RWPE2 (cell line): Measurements from ENCODE around the gene SEC62.

Experiments used
- ATAC-seq: fragments of 200-7000 bp; cut with Tn5 transposase; 3 replicates; pipeline ENCODE4 v1.9.1; 2021; ENCODE audit warnings: low read depth
- DNase-seq: peaks from one replicate; pipeline ENCODE4 v3.0.0-alpha.2; 2020; ENCODE audit warnings: low spot score
- H3K27ac ChIP-seq: fragments of 450-650 bp; 2 replicates; pipeline ENCODE4 v1.5.1; 2017; ENCODE audit warnings: mild to moderate bottlenecking; ENCODE audit not compliant: poor library complexity, severe bottlenecking
- H3K27me3 ChIP-seq: fragments of 250-450 bp; sonication (Bioruptor Pico); 2 replicates; pipeline ENCODE4 v1.5.1; 2021; ENCODE audit warnings: mild to moderate bottlenecking, moderate library complexity; ENCODE audit not compliant: insufficient read depth, poor library complexity, severe bottlenecking
- H3K36me3 ChIP-seq: fragments of 250-450 bp; sonication (Bioruptor Pico); 2 replicates; pipeline ENCODE4 v1.5.1; 2020; ENCODE audit warnings: low read depth, mild to moderate bottlenecking, moderate library complexity
- H3K4me1 ChIP-seq: fragments of 250-450 bp; sonication (Bioruptor Pico); 2 replicates; pipeline ENCODE4 v1.5.1; 2021; ENCODE audit warnings: mild to moderate bottlenecking, moderate library complexity; ENCODE audit not compliant: insufficient read depth, poor library complexity, severe bottlenecking
- H3K4me3 ChIP-seq: fragments of 250-450 bp; sonication (Bioruptor Pico); 2 replicates; pipeline ENCODE4 v1.5.1; 2021; ENCODE audit warnings: mild to moderate bottlenecking, moderate library complexity; ENCODE audit not compliant: severe bottlenecking
- H3K9me3 ChIP-seq: fragments of 250-450 bp; sonication (Bioruptor Pico); 2 replicates; pipeline ENCODE4 v1.5.1; 2021; ENCODE audit warnings: mild to moderate bottlenecking, moderate library complexity; ENCODE audit not compliant: severe bottlenecking
- TF ChIP-seq, protein P1 (sequence below): fragments of 450-650 bp; IDR thresholded peaks from one replicate; pipeline ENCODE4 v1.5.1; 2017; ENCODE audit warnings: mild to moderate bottlenecking, moderate library complexity; ENCODE audit not compliant: poor library complexity, severe bottlenecking

The SEC62 gene

GRCh38 chr3:169953462-169954141 lies 13.0 kb upstream of the SEC62 start:
- Histone ChIP-seq H3K27ac (no peak overlapping the region), H3K4me1 (no peaks in the 10 kb centered on the region), H3K36me3 (no peaks in the 10 kb centered on the region), H3K4me3 (no peak overlapping the region), H3K9me3 (no peaks in the 10 kb centered on the region), H3K27me3 (no peaks in the 10 kb centered on the region)
- TF ChIP-seq, protein P1, sequence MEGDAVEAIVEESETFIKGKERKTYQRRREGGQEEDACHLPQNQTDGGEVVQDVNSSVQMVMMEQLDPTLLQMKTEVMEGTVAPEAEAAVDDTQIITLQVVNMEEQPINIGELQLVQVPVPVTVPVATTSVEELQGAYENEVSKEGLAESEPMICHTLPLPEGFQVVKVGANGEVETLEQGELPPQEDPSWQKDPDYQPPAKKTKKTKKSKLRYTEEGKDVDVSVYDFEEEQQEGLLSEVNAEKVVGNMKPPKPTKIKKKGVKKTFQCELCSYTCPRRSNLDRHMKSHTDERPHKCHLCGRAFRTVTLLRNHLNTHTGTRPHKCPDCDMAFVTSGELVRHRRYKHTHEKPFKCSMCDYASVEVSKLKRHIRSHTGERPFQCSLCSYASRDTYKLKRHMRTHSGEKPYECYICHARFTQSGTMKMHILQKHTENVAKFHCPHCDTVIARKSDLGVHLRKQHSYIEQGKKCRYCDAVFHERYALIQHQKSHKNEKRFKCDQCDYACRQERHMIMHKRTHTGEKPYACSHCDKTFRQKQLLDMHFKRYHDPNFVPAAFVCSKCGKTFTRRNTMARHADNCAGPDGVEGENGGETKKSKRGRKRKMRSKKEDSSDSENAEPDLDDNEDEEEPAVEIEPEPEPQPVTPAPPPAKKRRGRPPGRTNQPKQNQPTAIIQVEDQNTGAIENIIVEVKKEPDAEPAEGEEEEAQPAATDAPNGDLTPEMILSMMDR: no peak
- DNase-seq (no peak), ATAC-seq (no peak)

DNA sequence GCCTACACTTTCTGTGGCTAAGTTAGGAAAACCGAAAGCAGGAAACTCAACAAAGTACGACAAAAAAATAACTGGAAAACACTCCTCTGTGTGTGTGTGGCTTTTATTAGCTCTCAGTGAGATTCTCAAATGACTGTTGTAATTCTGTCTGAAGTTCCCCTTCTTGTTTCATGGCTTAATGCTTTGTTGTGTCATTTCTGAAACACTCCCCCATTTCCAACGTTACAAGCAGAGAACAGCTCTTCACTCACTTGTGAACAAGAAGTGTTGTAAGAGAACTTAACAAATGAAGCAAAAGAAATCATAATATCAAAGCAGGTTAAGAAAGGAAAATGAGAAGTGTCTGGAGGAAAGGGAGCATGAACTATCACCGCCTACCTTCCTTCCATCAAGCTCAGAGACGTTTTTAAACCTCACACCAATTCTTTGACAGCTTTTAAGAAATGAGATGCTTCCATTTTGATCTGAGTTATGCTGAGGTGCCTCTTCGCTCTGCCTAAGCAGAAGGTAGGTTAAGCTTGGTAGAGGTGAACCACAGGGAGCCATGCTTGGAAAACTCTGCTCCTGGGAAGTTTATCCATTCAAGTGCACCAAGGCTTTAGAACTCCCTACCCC lies 12.4 kb upstream of the SEC62 start:
- Histone ChIP-seq H3K27ac (no peak overlapping the region), H3K4me1 (no peaks in the 10 kb centered on the region), H3K9me3 (no peaks in the 10 kb centered on the region), H3K36me3 (no peaks in the 10 kb centered on the region), H3K27me3 (no peaks in the 10 kb centered on the region), H3K4me3 (no peak overlapping the region)
- DNase-seq: no peak
- no peak for ATAC-seq
- TF ChIP-seq, protein P1: no peak

DNA sequence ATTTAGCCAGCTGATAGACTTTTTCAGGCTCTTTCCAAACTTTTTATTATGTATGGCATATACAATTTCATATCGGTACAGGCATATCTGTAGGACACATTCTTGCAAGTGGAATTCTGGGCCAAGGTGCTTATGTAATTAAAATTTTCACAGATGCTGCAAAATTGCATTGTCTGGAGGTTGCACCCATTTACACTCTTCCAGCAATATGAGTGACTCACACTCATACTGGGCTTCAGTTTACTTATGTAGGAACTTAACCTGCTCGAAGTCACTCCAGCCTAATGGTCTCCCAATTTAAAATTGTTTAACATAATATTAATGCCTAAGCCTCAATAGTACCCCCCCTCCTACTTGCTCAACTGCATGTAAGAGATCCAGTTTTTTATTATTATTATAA lies 11.2 kb upstream of the SEC62 start:
- Histone ChIP-seq H3K4me3 (no peak overlapping the region), H3K27ac (no peak overlapping the region), H3K27me3 (no peaks in the 10 kb centered on the region), H3K36me3 (no peaks in the 10 kb centered on the region), H3K9me3 (no peaks in the 10 kb centered on the region), H3K4me1 (no peaks in the 10 kb centered on the region)
- DNase-seq (no peak), ATAC-seq (no peak)
- TF ChIP-seq, protein P1: no peak

DNA sequence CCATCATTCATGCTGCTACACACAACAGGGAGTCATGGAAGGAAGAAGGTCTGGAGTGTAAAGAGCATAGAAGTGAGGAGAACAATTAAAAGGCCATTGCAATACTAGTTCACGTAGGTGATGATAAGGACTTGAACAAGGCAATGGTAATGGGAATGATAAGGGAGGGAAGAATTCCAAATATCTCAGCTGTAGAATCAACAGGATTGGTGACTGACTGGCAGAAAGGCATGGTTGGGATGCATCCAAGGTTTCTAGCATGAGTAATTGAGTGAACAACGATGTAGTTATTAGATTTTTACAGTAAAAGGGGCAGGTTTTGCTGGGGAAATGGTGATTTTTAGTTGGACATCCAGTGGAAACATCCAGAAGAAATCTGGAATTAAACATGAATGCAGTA lies 2.4 kb upstream of the SEC62 start:
- Histone ChIP-seq H3K27me3 (no peaks in the 10 kb centered on the region), H3K4me3 (no peak overlapping the region), H3K9me3 (no peaks in the 10 kb centered on the region), H3K4me1 (peaks cover 10% of the 10 kb centered on the region), H3K36me3 (peaks cover 7% of the 10 kb centered on the region; the same call in 1 of the 2 replicates), H3K27ac (no peak overlapping the region)
- ATAC-seq (no peak), DNase-seq (no peak)
- TF ChIP-seq, protein P1: no peak
